Chondrocyte (in vitro differentiated cells): ENCODE measurements around the gene CSTPP1. TPM values are rescaled to one million over a fixed set of nuclear protein-coding genes. Genes with fewer than 3 reads are reported as not detected.
"Not testable (repeated sequence)": the region's sequence is repeated elsewhere in the genome, so short reads cannot be mapped to it uniquely, and the experiment has no call there.

Experiments used
- DNase-seq: peaks from one replicate; pipeline ENCODE4 v3.0.0; 2021; ENCODE audit warnings: mixed read lengths, low spot score
- H3K27ac Mint-ChIP-seq: one replicate; pipeline ENCODE4 v1.8.0; 2021; ENCODE audit warnings: mild to moderate bottlenecking, moderate library complexity, mixed read lengths; ENCODE audit not compliant: unreplicated experiment
- H3K27me3 Mint-ChIP-seq: 2 replicates; pipeline ENCODE4 v1.8.0; 2021; ENCODE audit warnings: low read depth, mixed read lengths
- H3K36me3 Mint-ChIP-seq: 2 replicates; pipeline ENCODE4 v1.8.0; 2021; ENCODE audit warnings: low read depth, mixed read lengths
- H3K4me1 Mint-ChIP-seq: 2 replicates; pipeline ENCODE4 v1.8.0; 2021; ENCODE audit warnings: low read depth, mild to moderate bottlenecking, mixed read lengths
- H3K4me3 Mint-ChIP-seq: one replicate; pipeline ENCODE4 v1.8.0; 2021; ENCODE audit warnings: mild to moderate bottlenecking, moderate library complexity, mixed read lengths; ENCODE audit not compliant: unreplicated experiment
- H3K9me3 Mint-ChIP-seq: 2 replicates; pipeline ENCODE4 v1.8.0; 2021; ENCODE audit warnings: low read depth, mixed read lengths
- CTCF ChIP-seq: fragments of 200-600 bp; sonication (generic); IDR thresholded peaks from 2 replicates; pipeline ENCODE4 v1.5.0; 2021; ENCODE audit warnings: antibody characterized with exemption, mild to moderate bottlenecking, moderate library complexity
- total RNA-seq: library from RNA; stranded (reverse); gene quantifications from 3 replicates; pipeline ENCODE4 v1.2.1, GENCODE V29; 2021

Gene CSTPP1
- total RNA-seq, 1 donor from 2014 or later: 19.6 TPM

GRCh38 chr11:46984548-46984947, 48.0 kb downstream of the CSTPP1 start:
- peaks cover 4% of the 10 kb centered on the region for H3K36me3 Mint-ChIP-seq
- no peak overlapping the region for H3K27ac Mint-ChIP-seq
- H3K4me1 Mint-ChIP-seq: peaks cover 3% of the 10 kb centered on the region
- no peak for TF ChIP-seq CTCF
- no peaks in the 10 kb centered on the region for H3K27me3 Mint-ChIP-seq
- H3K9me3 Mint-ChIP-seq: no peaks in the 10 kb centered on the region
- no peak for DNase-seq
- H3K4me3 Mint-ChIP-seq: no peak overlapping the region

- Mint-ChIP-seq H3K27ac (no peak overlapping the region), H3K4me1 (peaks cover 3% of the 10 kb centered on the region), H3K36me3 (peaks cover 8% of the 10 kb centered on the region), H3K4me3 (no peak overlapping the region), H3K9me3 (peaks cover 3% of the 10 kb centered on the region), H3K27me3 (no peaks in the 10 kb centered on the region)
- no peak for TF ChIP-seq CTCF
- DNase-seq: no peak
These were observed 48.4 kb downstream of the CSTPP1 start for GRCh38 chr11:46984987-46985386.

GRCh38 chr11:46987183-46987582, 50.6 kb downstream of the CSTPP1 start:
- Mint-ChIP-seq H3K9me3 (peaks cover 3% of the 10 kb centered on the region), H3K27ac (no peak overlapping the region), H3K4me1 (peaks cover 9% of the 10 kb centered on the region), H3K36me3 (peaks cover 8% of the 10 kb centered on the region), H3K4me3 (no peak overlapping the region), H3K27me3 (no peaks in the 10 kb centered on the region)
- no peak for DNase-seq
- no peak for TF ChIP-seq CTCF

GRCh38 chr11:46989810-46990487, 53.4 kb downstream of the CSTPP1 start:
- DNase-seq, H3K27ac Mint-ChIP-seq, H3K4me3 Mint-ChIP-seq, H3K9me3 Mint-ChIP-seq, H3K27me3 Mint-ChIP-seq, H3K4me1 Mint-ChIP-seq: not testable (repeated sequence)
- peaks cover 14% of the 10 kb centered on the region for H3K36me3 Mint-ChIP-seq

GRCh38 chr11:46991391-46991790, 54.8 kb downstream of the CSTPP1 start:
- peaks cover 6% of the 10 kb centered on the region for H3K4me1 Mint-ChIP-seq
- peaks cover 15% of the 10 kb centered on the region for H3K36me3 Mint-ChIP-seq
- no peak overlapping the region for H3K27ac Mint-ChIP-seq
- TF ChIP-seq CTCF: no peak
- no peak overlapping the region for H3K4me3 Mint-ChIP-seq
- H3K27me3 Mint-ChIP-seq: no peaks in the 10 kb centered on the region
- no peak for DNase-seq
- H3K9me3 Mint-ChIP-seq: peaks cover 9% of the 10 kb centered on the region

- not testable (repeated sequence) for H3K4me3 Mint-ChIP-seq, DNase-seq, H3K4me1 Mint-ChIP-seq, H3K27ac Mint-ChIP-seq, H3K27me3 Mint-ChIP-seq
- H3K9me3 Mint-ChIP-seq: peaks cover 12% of the 10 kb centered on the region
- H3K36me3 Mint-ChIP-seq: peaks cover 22% of the 10 kb centered on the region
These were observed 55.8 kb downstream of the CSTPP1 start for GRCh38 chr11:46992386-46992785.

- not testable (repeated sequence) for H3K27ac Mint-ChIP-seq, H3K27me3 Mint-ChIP-seq, DNase-seq, H3K4me3 Mint-ChIP-seq, H3K9me3 Mint-ChIP-seq
- Mint-ChIP-seq H3K36me3 (peaks cover 14% of the 10 kb centered on the region), H3K4me1 (peaks cover 14% of the 10 kb centered on the region)
These were observed 61.2 kb downstream of the CSTPP1 start for GRCh38 chr11:46997796-46998195.
